Body of pancreas (tissue), 4 donors: ENCODE data around the gene EPG5. TPM values are rescaled to one million over a fixed set of nuclear protein-coding genes. Genes with fewer than 3 reads are reported as not detected.

Experiments
- ATAC-seq: fragments of 150-250 bp; one replicate; pipeline ENCODE4 v1.9.1; 2016
- DNase-seq, 4 donors: peaks; one replicate each; pipeline ENCODE4 v3.0.0-alpha.2; 2019
- H3K27ac ChIP-seq, 4 donors: fragments of 200-600 bp; sonication (generic); 1 replicate in 3 of 4; 2 replicates in 1 of 4; pipeline versions ENCODE4 v1.5.1 to v1.6.1; 2016 to 2019; ENCODE audit warnings: mild to moderate bottlenecking in 1 of 4, mixed read lengths in 1 of 4, moderate library complexity in 1 of 4
- H3K27me3 ChIP-seq, 2 donors: fragments of 200-600 bp; sonication (generic); one replicate each; pipeline ENCODE4 v1.6.0; 2016; ENCODE audit warnings: mild to moderate bottlenecking in 1 of 2
- H3K36me3 ChIP-seq, 2 donors: fragments of 200-600 bp; sonication (generic); replicated peaks in 1 of 2; 2 replicates each; pipeline ENCODE4 v1.5.1; 2016; ENCODE audit warnings: low read depth in 2 of 2; ENCODE audit not compliant: insufficient read depth in 1 of 2
- H3K4me1 ChIP-seq: fragments of 200-600 bp; sonication (generic); one replicate; pipeline ENCODE4 v1.6.0; 2016
- H3K4me3 ChIP-seq, 2 donors: fragments of 200-600 bp; sonication (generic); 1 replicate in 1 of 2; 2 replicates in 1 of 2; pipeline ENCODE4 v1.5.1; 2016 to 2019
- H3K9me3 ChIP-seq, 3 donors: fragments of 200-600 bp; sonication (generic); 1 replicate in 2 of 3; 2 replicates in 1 of 3; pipeline ENCODE4 v1.5.1; 2016
- POLR2A ChIP-seq, 3 donors: fragments of 450-650 bp; IDR thresholded peaks; one replicate each; pipeline ENCODE4 v1.6.1; 2016; ENCODE audit warnings: antibody characterized with exemption in 3 of 3, mild to moderate bottlenecking in 2 of 3
- WGBS, 2 donors: methylation state at CpG; one replicate each; pipeline ENCODE4 v1.1.5; 2017; 5-methylcytosine and 5-hydroxymethylcytosine counted together
- intact Hi-C: fragments of 100-400 bp; cut with DNase I; formaldehyde crosslinking; loops from one replicate; pipeline ENCODE4 v1.15.1; 2023
- total RNA-seq, 2 donors: library from RNA; depleted of rRNA; stranded (reverse); fragments of >200 nt; gene quantifications; one replicate each; pipeline ENCODE4 v1.1.0, GENCODE V29; 2016
- TF ChIP-seq, protein P1 (sequence below), 7 experiments: fragments of 450-650 bp in 4 of 7; fragments of 200-600 bp in 3 of 7; sonication (generic) in 3 of 7; IDR thresholded peaks; one replicate each; pipeline ENCODE4 v1.5.1; 2016 to 2019; ENCODE audit warnings: antibody characterized with exemption in 7 of 7

The EPG5 gene
- total RNA-seq, 2 donors from 2014 or later = 13.2 to 14.5 TPM

- DNase-seq (no peak), ATAC-seq (no peak)
- intact Hi-C loops = no loop called here
- Histone ChIP-seq H3K4me1 (peaks cover 21% of the 10 kb centered on the region), H3K27me3 (no peaks in the 10 kb centered on the region), H3K27ac (no peak overlapping the region), H3K4me3 (no peak overlapping the region), H3K36me3 (peaks cover 0 to 11% of the 10 kb centered on the region in 2 donors), H3K9me3 (no peaks in the 10 kb centered on the region)
- TF ChIP-seq POLR2A (IDR thresholded peaks at IDR 0.05) = no peak
- TF ChIP-seq, protein P1, sequence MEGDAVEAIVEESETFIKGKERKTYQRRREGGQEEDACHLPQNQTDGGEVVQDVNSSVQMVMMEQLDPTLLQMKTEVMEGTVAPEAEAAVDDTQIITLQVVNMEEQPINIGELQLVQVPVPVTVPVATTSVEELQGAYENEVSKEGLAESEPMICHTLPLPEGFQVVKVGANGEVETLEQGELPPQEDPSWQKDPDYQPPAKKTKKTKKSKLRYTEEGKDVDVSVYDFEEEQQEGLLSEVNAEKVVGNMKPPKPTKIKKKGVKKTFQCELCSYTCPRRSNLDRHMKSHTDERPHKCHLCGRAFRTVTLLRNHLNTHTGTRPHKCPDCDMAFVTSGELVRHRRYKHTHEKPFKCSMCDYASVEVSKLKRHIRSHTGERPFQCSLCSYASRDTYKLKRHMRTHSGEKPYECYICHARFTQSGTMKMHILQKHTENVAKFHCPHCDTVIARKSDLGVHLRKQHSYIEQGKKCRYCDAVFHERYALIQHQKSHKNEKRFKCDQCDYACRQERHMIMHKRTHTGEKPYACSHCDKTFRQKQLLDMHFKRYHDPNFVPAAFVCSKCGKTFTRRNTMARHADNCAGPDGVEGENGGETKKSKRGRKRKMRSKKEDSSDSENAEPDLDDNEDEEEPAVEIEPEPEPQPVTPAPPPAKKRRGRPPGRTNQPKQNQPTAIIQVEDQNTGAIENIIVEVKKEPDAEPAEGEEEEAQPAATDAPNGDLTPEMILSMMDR (IDR thresholded peaks at IDR 0.05) = no peak
- WGBS, 2 donors = 96% methylated on average over 2 of the region's 2 CpGs
These were observed 9.1 kb downstream of the EPG5 start for GRCh38 chr18:45958027-45958426.

- TF ChIP-seq, protein P1 (IDR thresholded peaks at IDR 0.05) = no peak
- no peak for TF ChIP-seq POLR2A (IDR thresholded peaks at IDR 0.05)
- intact Hi-C loops = no loop called here
These were observed 10.0 kb downstream of the EPG5 start for GRCh38 chr18:45957100-45957499.

DNA sequence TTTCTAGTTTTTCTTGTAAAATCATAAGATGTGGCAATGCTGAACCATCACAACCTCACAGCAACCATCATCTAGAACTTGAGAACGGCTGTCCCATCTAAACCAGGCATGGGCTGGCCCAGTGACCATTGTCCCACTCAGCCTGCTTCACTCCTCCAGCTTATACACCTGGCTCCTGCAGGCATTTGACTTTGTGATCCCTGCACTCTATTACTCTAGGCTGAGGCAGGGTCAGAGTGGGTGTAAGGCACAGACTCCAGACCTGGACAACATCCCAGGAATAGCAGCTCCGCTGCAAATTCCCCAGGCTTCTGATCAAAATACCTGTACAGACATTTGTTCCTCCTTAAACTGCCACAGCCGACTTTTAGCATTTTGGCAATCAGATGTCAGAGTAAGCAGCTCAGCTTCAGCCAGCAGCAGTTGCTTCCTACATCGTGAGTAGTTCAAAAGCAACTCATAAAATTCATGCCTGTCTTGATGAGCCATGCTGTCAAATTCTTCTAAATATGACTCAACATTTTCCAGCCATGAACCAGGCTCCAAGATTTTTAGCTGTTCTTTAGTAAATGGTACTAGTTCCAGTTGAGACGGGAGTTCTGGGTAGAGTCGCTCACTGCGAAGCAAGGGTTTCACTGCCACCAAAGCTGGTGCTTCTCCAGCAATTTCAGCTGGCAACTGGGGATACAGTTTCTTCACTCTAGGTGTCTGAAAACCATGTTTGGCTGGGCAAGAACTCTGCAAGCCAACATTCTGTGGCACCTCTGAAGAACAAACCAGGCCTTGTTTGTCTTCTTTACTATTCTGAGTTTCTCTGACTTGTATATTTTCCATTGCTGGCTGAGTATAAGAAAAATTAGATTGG is 12.8 kb downstream of the EPG5 start:
- Histone ChIP-seq H3K4me1 (no peaks in the 10 kb centered on the region), H3K4me3 (no peak overlapping the region), H3K27ac (no peak overlapping the region), H3K27me3 (no peaks in the 10 kb centered on the region), H3K36me3 (peaks cover 0 to 18% of the 10 kb centered on the region in 2 donors), H3K9me3 (no peaks in the 10 kb centered on the region)
- intact Hi-C loops = no loop called here
- 89% methylated on average over 7 of the region's 7 CpGs for whole genome bisulfite sequencing, 2 donors
- DNase-seq = no peak
- no peak for TF ChIP-seq POLR2A (IDR thresholded peaks at IDR 0.05)
- TF ChIP-seq, protein P1 (IDR thresholded peaks at IDR 0.05) = no peak
- no peak for ATAC-seq

More at GRCh38 chr18:45957100-45957499, 10.0 kb downstream of the EPG5 start:
- H3K27ac ChIP-seq = no peak overlapping the region
- H3K27me3 ChIP-seq = no peaks in the 10 kb centered on the region
- H3K9me3 ChIP-seq = no peaks in the 10 kb centered on the region
- peaks cover 0 to 16% of the 10 kb centered on the region in 2 donors for H3K36me3 ChIP-seq
- H3K4me1 ChIP-seq = peaks cover 12% of the 10 kb centered on the region
- ATAC-seq (no peak), DNase-seq (no peak)
- no peak overlapping the region for H3K4me3 ChIP-seq

GRCh38 chr18:45951016-45951714 is 16.0 kb downstream of the EPG5 start:
- DNase-seq (peak in 1 of 4 donors; percentile 17), ATAC-seq (no peak)
- no peaks in the 10 kb centered on the region for H3K9me3 ChIP-seq
- no peaks in the 10 kb centered on the region for H3K4me1 ChIP-seq
- TF ChIP-seq POLR2A (IDR thresholded peaks at IDR 0.05) = no peak
- TF ChIP-seq, protein P1 (IDR thresholded peaks at IDR 0.05) = no peak
- 86 to 96% methylated on average over 4 of the region's 4 CpGs for WGBS, 2 donors
- H3K27ac ChIP-seq = no peak overlapping the region
- intact Hi-C loops = no loop called here
- peaks cover 0 to 34% of the 10 kb centered on the region in 2 donors for H3K36me3 ChIP-seq
- no peak overlapping the region for H3K4me3 ChIP-seq
- no peaks in the 10 kb centered on the region for H3K27me3 ChIP-seq
